ENCODE measurements around the gene SIK3. TPM values are rescaled to one million over a fixed set of nuclear protein-coding genes. Genes with fewer than 3 reads are reported as not detected.
A peak's percentile ranks its signal among the peaks of the same experiment; 100 is the strongest.

SIK3 gene
- total RNA-seq, 1 donor from 2014 or later, result 19.5 TPM

DNA sequence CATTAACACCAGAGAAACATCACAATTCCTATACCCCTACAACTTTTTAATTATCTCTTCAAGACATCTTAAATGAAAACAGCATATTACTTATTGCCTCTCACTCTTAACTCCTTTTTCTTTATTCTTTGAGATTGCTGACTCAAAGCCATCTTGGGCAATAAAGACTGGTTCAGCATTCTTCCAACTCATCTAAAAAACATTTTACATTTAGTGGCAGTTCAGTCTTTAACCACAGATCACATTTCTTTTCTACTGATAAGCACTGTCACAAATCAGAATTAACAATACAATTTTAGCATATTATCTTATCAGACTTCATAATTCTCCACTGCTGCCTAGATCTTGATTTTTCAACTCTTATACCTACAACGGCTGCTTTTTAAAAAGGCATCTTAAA lies 34.0 kb downstream of the SIK3 start:
- TF ChIP-seq, protein P1, sequence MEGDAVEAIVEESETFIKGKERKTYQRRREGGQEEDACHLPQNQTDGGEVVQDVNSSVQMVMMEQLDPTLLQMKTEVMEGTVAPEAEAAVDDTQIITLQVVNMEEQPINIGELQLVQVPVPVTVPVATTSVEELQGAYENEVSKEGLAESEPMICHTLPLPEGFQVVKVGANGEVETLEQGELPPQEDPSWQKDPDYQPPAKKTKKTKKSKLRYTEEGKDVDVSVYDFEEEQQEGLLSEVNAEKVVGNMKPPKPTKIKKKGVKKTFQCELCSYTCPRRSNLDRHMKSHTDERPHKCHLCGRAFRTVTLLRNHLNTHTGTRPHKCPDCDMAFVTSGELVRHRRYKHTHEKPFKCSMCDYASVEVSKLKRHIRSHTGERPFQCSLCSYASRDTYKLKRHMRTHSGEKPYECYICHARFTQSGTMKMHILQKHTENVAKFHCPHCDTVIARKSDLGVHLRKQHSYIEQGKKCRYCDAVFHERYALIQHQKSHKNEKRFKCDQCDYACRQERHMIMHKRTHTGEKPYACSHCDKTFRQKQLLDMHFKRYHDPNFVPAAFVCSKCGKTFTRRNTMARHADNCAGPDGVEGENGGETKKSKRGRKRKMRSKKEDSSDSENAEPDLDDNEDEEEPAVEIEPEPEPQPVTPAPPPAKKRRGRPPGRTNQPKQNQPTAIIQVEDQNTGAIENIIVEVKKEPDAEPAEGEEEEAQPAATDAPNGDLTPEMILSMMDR (IDR thresholded peaks at IDR 0.05), result no peak
- peaks cover 20% of the 10 kb centered on the region for H3K4me1 Mint-ChIP-seq (ENCODE audit: low read depth)
- H3K27ac Mint-ChIP-seq (ENCODE audit: unreplicated experiment), result no peak overlapping the region
- no peak for DNase-seq (ENCODE audit: low spot score)
- H3K36me3 Mint-ChIP-seq (ENCODE audit: low read depth), result no peaks in the 10 kb centered on the region
- no peaks in the 10 kb centered on the region for H3K27me3 Mint-ChIP-seq (ENCODE audit: low read depth)
- H3K9me3 Mint-ChIP-seq (ENCODE audit: low read depth), result no peaks in the 10 kb centered on the region
- no peak overlapping the region for H3K4me3 Mint-ChIP-seq (ENCODE audit: unreplicated experiment)

- DNase-seq (ENCODE audit: low spot score), result no peak
- Mint-ChIP-seq H3K27me3 (ENCODE audit: low read depth) (no peaks in the 10 kb centered on the region), H3K36me3 (ENCODE audit: low read depth) (no peaks in the 10 kb centered on the region), H3K9me3 (ENCODE audit: low read depth) (no peaks in the 10 kb centered on the region), H3K4me1 (ENCODE audit: low read depth) (peaks cover 31% of the 10 kb centered on the region), H3K27ac (ENCODE audit: unreplicated experiment) (no peak overlapping the region), H3K4me3 (ENCODE audit: unreplicated experiment) (no peak overlapping the region)
- TF ChIP-seq, protein P1 (IDR thresholded peaks at IDR 0.05), result no peak
Measured at GRCh38 chr11:117062498-117062897, 35.7 kb downstream of the SIK3 start.

- TF ChIP-seq, protein P1 (IDR thresholded peaks at IDR 0.05), result no peak
- Mint-ChIP-seq H3K27me3 (ENCODE audit: low read depth) (no peaks in the 10 kb centered on the region), H3K4me3 (ENCODE audit: unreplicated experiment) (no peak overlapping the region), H3K36me3 (ENCODE audit: low read depth) (no peaks in the 10 kb centered on the region), H3K9me3 (ENCODE audit: low read depth) (no peaks in the 10 kb centered on the region), H3K4me1 (ENCODE audit: low read depth) (peaks cover 22% of the 10 kb centered on the region), H3K27ac (ENCODE audit: unreplicated experiment) (no peak overlapping the region)
- no peak for DNase-seq (ENCODE audit: low spot score)
Measured at GRCh38 chr11:117061256-117061655, 37.0 kb downstream of the SIK3 start.

GRCh38 chr11:117059611-117060148 lies 38.5 kb downstream of the SIK3 start:
- Mint-ChIP-seq H3K36me3 (ENCODE audit: low read depth) (no peaks in the 10 kb centered on the region), H3K4me3 (ENCODE audit: unreplicated experiment) (no peak overlapping the region), H3K9me3 (ENCODE audit: low read depth) (no peaks in the 10 kb centered on the region), H3K27me3 (ENCODE audit: low read depth) (no peaks in the 10 kb centered on the region), H3K4me1 (ENCODE audit: low read depth) (peaks cover 22% of the 10 kb centered on the region), H3K27ac (ENCODE audit: unreplicated experiment) (no peak overlapping the region)
- DNase-seq (ENCODE audit: low spot score), result no peak
- TF ChIP-seq, protein P1 (IDR thresholded peaks at IDR 0.05), result no peak

DNA sequence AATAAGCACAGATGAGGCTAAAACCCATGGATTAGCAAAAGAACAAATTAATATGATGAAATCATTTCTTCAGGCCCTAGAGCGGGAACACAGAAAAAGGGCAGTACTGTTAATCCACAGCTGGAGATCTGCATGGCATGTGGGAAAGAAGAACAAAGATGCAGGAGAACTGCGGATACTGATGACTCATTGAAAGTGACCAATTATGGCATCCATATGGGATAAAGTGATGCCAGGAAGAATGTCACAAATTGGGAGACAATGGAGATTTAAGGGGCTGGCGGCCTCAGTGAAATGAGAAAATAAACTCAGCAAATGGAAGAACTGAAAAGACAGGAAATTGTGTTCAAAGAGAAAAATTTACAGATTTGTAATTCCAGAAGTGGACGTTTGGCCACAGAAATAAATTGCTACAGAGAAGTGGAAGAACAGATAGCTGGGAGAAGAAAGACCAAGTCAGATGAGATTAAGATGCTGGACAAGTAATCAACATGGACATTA lies 39.4 kb downstream of the SIK3 start:
- TF ChIP-seq, protein P1 (IDR thresholded peaks at IDR 0.05), result no peak
- Mint-ChIP-seq H3K27ac (ENCODE audit: unreplicated experiment) (peak overlapping the region; percentile 0), H3K4me1 (ENCODE audit: low read depth) (peaks cover 14% of the 10 kb centered on the region), H3K4me3 (ENCODE audit: unreplicated experiment) (no peak overlapping the region), H3K9me3 (ENCODE audit: low read depth) (no peaks in the 10 kb centered on the region), H3K27me3 (ENCODE audit: low read depth) (no peaks in the 10 kb centered on the region), H3K36me3 (ENCODE audit: low read depth) (no peaks in the 10 kb centered on the region)
- no peak for DNase-seq (ENCODE audit: low spot score)

Data from chondrocyte (in vitro differentiated cells).